HepG2 (cell line): Measurements from ENCODE around the gene SULT2A1. TPM values are rescaled to one million over a fixed set of nuclear protein-coding genes. Genes with fewer than 3 reads are reported as not detected.
A peak's percentile ranks its signal among the peaks of the same experiment; 100 is the strongest.

ENCODE experiments used
- CHD2 ChIP-seq: IDR thresholded peaks from 2 replicates; pipeline ENCODE4 v1.6.1; 2011; ENCODE audit warnings: low read depth, low read length, improper control_type of control experiment
- JDP2 ChIP-seq: sonication (generic); formaldehyde crosslinking; IDR thresholded peaks from 2 replicates; pipeline ENCODE4 v1.8.1; 2022; ENCODE audit warnings: missing genetic modification reagents, borderline replicate concordance
- NFIC ChIP-seq: IDR thresholded peaks from 2 replicates; pipeline ENCODE4 v1.6.1; 2012; ENCODE audit warnings: mild to moderate bottlenecking, low read length, inconsistent platforms
- NFYB ChIP-seq: sonication (generic); formaldehyde crosslinking; IDR thresholded peaks from 2 replicates; pipeline ENCODE4 v1.4.0; 2020; ENCODE audit warnings: missing genetic modification reagents
- NKX3-1 ChIP-seq: sonication (generic); formaldehyde crosslinking; IDR thresholded peaks from 2 replicates; pipeline ENCODE4 v1.5.0; 2020; ENCODE audit warnings: missing genetic modification reagents
- POLR2AphosphoS2 ChIP-seq: IDR thresholded peaks from 2 replicates; pipeline ENCODE4 v1.6.1; 2011; ENCODE audit warnings: low read depth, low read length, improper control_type of control experiment
- SOX6 ChIP-seq, 2 experiments: fragments of 450-650 bp in 1 of 2; sonication (generic) in 1 of 2; formaldehyde crosslinking in 1 of 2; IDR thresholded peaks; 2 replicates each; pipeline versions ENCODE4 v1.4.0 to v1.6.1; 2017 to 2020; ENCODE audit warnings: antibody characterized with exemption in 1 of 2, mild to moderate bottlenecking in 1 of 2, missing genetic modification reagents in 1 of 2
- TBL1XR1 ChIP-seq: fragments of 150-350 bp; IDR thresholded peaks from 2 replicates; pipeline ENCODE4 v1.6.1; 2014; ENCODE audit warnings: borderline replicate concordance, low read length; ENCODE audit not compliant: partially characterized antibody
- ZNF142 ChIP-seq: sonication (generic); formaldehyde crosslinking; IDR thresholded peaks from 2 replicates; pipeline ENCODE4 v1.4.0; 2020; ENCODE audit warnings: missing genetic modification reagents
- ZNF354B ChIP-seq: sonication (generic); formaldehyde crosslinking; IDR thresholded peaks from 2 replicates; pipeline ENCODE4 v1.8.0; 2022; ENCODE audit warnings: mild to moderate bottlenecking, missing genetic modification reagents
- ZNF468 ChIP-seq: sonication (generic); formaldehyde crosslinking; IDR thresholded peaks from 2 replicates; pipeline ENCODE4 v1.8.0; 2022; ENCODE audit warnings: mild to moderate bottlenecking, moderate library complexity, missing genetic modification reagents
- ZNF530 ChIP-seq: sonication (generic); formaldehyde crosslinking; IDR thresholded peaks from 2 replicates; pipeline ENCODE4 v1.5.0; 2020; ENCODE audit warnings: low read depth, mild to moderate bottlenecking, missing genetic modification reagents
- ZNF543 ChIP-seq: sonication (generic); formaldehyde crosslinking; IDR thresholded peaks from 2 replicates; pipeline ENCODE4 v1.4.0; 2020; ENCODE audit warnings: mild to moderate bottlenecking, missing genetic modification reagents
- ZNF720 ChIP-seq: sonication (generic); formaldehyde crosslinking; IDR thresholded peaks from 2 replicates; pipeline ENCODE4 v1.4.0; 2020; ENCODE audit warnings: missing genetic modification reagents
- ZNF75D ChIP-seq: sonication (generic); formaldehyde crosslinking; IDR thresholded peaks from 2 replicates; pipeline ENCODE4 v1.8.1; 2023; ENCODE audit warnings: missing genetic modification reagents, mild to moderate bottlenecking, borderline replicate concordance
- polyA plus RNA-seq, 8 experiments: library from polyadenylated mRNA; depleted of rRNA in 3 of 8; stranded (reverse) in 7 of 8; unstranded in 1 of 8; fragments of >200 nt; fragmentation: Illumina TruSeq in 4 of 8; extraction: Trizol in 4 of 8; gene quantifications; 2 replicates each; pipeline versions ENCODE4 v1.2.1 to v1.2.3, GENCODE V29; 2011 to 2016; ENCODE audit warnings: low read depth in 4 of 8, missing spikeins in 1 of 8, mixed read lengths in 1 of 8; ENCODE audit not compliant: insufficient read depth in 1 of 8
- total RNA-seq, 5 experiments: library from RNA; depleted of rRNA; stranded (reverse); fragments of >200 nt; fragmentation: Illumina TruSeq; extraction: Trizol; gene quantifications; 2 replicates each; pipeline ENCODE4 v1.2.3, GENCODE V29; 2016; ENCODE audit warnings: low read depth in 1 of 5
- TF ChIP-seq, protein P1 (sequence below), 2 experiments: sonication (generic) in 1 of 2; formaldehyde crosslinking in 1 of 2; IDR thresholded peaks; 2 replicates each; pipeline versions ENCODE4 v1.6.1 to v1.9.0; 2014 to 2022; ENCODE audit warnings: antibody characterized with exemption in 1 of 2, borderline replicate concordance in 1 of 2, inconsistent platforms in 1 of 2, low read depth in 1 of 2, missing genetic modification reagents in 1 of 2
- TF ChIP-seq, protein P2 (sequence below): sonication (generic); formaldehyde crosslinking; IDR thresholded peaks from 2 replicates; pipeline ENCODE4 v1.8.0; 2022; ENCODE audit warnings: missing genetic modification reagents, low read depth, mild to moderate bottlenecking, borderline replicate concordance

The SULT2A1 gene
- total and polyA plus RNA-seq, 2 of the 13 experiments (the other 11 are each of a cell fraction or from before 2014, with no cell fraction given), result 137 to 193 TPM

DNA sequence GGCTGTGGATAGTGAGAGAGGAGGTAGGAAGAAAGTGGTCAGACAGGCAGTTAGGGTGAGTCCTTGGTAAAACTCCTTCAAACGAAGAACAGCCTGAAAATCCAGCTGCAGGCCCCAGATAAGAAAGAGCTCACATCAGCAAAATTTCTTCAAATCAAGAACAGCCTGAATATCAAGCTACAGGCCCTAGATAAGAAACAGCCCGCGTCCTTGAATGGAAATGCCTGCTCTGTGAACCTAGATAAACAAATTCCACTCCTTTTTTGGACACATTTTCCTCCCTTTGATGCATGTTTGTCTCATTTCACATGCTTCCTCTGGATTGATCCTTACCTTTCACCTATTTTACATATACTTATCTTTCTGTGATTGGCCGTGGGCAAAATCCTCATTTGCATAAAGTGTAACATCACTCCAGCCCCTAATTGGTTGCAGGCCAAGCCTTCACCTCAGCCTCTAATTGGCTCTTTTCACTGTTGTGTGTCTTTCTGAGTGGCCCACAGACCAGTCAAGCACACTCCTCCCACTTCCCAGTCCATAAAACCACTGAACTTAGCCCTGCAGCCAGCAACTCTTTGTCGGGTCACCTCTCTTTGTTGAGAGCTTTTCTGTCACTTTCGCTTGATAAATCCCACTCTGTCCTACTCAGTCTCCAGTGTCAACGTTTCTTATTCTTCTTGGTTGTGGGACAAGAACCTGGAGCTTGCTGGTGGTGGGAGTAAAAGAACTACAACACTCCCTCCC lies 6.0 kb upstream of the SULT2A1 start (continued):
- TF ChIP-seq, protein P1, sequence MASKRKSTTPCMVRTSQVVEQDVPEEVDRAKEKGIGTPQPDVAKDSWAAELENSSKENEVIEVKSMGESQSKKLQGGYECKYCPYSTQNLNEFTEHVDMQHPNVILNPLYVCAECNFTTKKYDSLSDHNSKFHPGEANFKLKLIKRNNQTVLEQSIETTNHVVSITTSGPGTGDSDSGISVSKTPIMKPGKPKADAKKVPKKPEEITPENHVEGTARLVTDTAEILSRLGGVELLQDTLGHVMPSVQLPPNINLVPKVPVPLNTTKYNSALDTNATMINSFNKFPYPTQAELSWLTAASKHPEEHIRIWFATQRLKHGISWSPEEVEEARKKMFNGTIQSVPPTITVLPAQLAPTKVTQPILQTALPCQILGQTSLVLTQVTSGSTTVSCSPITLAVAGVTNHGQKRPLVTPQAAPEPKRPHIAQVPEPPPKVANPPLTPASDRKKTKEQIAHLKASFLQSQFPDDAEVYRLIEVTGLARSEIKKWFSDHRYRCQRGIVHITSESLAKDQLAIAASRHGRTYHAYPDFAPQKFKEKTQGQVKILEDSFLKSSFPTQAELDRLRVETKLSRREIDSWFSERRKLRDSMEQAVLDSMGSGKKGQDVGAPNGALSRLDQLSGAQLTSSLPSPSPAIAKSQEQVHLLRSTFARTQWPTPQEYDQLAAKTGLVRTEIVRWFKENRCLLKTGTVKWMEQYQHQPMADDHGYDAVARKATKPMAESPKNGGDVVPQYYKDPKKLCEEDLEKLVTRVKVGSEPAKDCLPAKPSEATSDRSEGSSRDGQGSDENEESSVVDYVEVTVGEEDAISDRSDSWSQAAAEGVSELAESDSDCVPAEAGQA (IDR thresholded peaks at IDR 0.05; ENCODE audit: low read depth), result no peak
- TF ChIP-seq, protein P1 (CRISPR knock-in tag; IDR thresholded peaks at IDR 0.05; ENCODE audit: borderline replicate concordance), result no peak
- TF ChIP-seq ZNF142, result no peak
- peak; percentile 95 for TF ChIP-seq NFYB
- no peak for TF ChIP-seq NKX3-1
- no peak for TF ChIP-seq TBL1XR1
- no peak for TF ChIP-seq ZNF720 (CRISPR knock-in tag)
- TF ChIP-seq POLR2AphosphoS2, result peak; percentile 97
- TF ChIP-seq, protein P2, sequence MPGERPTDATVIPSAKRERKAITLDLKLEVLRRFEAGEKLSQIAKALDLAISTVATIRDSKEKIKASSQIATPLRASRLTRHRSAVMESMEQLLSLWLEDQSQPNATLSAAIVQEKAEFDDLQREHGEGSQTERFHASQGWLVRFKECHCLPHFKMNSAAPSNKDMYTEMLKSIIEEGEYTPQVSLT (CRISPR knock-in tag), result no peak
- no peak for TF ChIP-seq ZNF530 (CRISPR knock-in tag)
- TF ChIP-seq CHD2, result no peak
- no peak for TF ChIP-seq SOX6 (IDR thresholded peaks at IDR 0.05)
- peak; percentile 53; the same call in 1 of the 2 replicates for TF ChIP-seq SOX6 (CRISPR knock-in tag; IDR thresholded peaks at IDR 0.05)
- TF ChIP-seq ZNF468, result no peak
- no peak for TF ChIP-seq ZNF75D
- no peak for TF ChIP-seq ZNF354B (CRISPR knock-in tag)
- no peak for TF ChIP-seq JDP2 (CRISPR knock-in tag)
- peak; percentile 70 for TF ChIP-seq NFIC
- no peak for TF ChIP-seq ZNF543
